ENCODE measurements around the gene ABLIM2.

ABLIM2 gene

GRCh38 chr4:8084712-8085490, 73.7 kb downstream of the ABLIM2 start (continued):
- no peak for TF ChIP-seq TSHZ2 (CRISPR knock-in tag; IDR thresholded peaks at IDR 0.05)
- no peak for TF ChIP-seq ZNF8 (CRISPR knock-in tag; IDR thresholded peaks at IDR 0.05)

- no peak for ATAC-seq
- TF ChIP-seq ZNF565 (CRISPR knock-in tag; conservative IDR thresholded peaks at IDR 0.05; ENCODE audit: low read depth) = no peak
- no peak for TF ChIP-seq BACH2 (CRISPR knock-in tag; IDR thresholded peaks at IDR 0.05; ENCODE audit: borderline replicate concordance)
- no peak for TF ChIP-seq ISL1 (CRISPR knock-in tag; IDR thresholded peaks at IDR 0.05)
- no peak for TF ChIP-seq ZNF8 (CRISPR knock-in tag; IDR thresholded peaks at IDR 0.05)
- no peak for TF ChIP-seq ZC3H10 (CRISPR knock-in tag; IDR thresholded peaks at IDR 0.05)
- TF ChIP-seq CSDC2 (CRISPR knock-in tag; IDR thresholded peaks at IDR 0.05) = no peak
- no peak for TF ChIP-seq RARB (CRISPR knock-in tag; IDR thresholded peaks at IDR 0.05)
- TF ChIP-seq CSRNP3 (CRISPR knock-in tag; IDR thresholded peaks at IDR 0.05) = no peak
- no peak for TF ChIP-seq OSR1 (CRISPR knock-in tag; IDR thresholded peaks at IDR 0.05)
- TF ChIP-seq TCF4 (CRISPR knock-in tag; IDR thresholded peaks at IDR 0.05; ENCODE audit: borderline replicate concordance) = no peak
- TF ChIP-seq ZFP3 (CRISPR knock-in tag; IDR thresholded peaks at IDR 0.05) = no peak
- TF ChIP-seq ESRRG (CRISPR knock-in tag; IDR thresholded peaks at IDR 0.05) = no peak
- no peak for TF ChIP-seq SNAI2 (CRISPR knock-in tag; IDR thresholded peaks at IDR 0.05)
- no peak for TF ChIP-seq CREB5 (CRISPR knock-in tag; IDR thresholded peaks at IDR 0.05; ENCODE audit: low read depth)
- no peak for TF ChIP-seq TOX (CRISPR knock-in tag; IDR thresholded peaks at IDR 0.05; ENCODE audit: borderline replicate concordance)
- TF ChIP-seq ZFP30 (CRISPR knock-in tag; IDR thresholded peaks at IDR 0.05) = no peak
- no peak for TF ChIP-seq PPARA (CRISPR knock-in tag; IDR thresholded peaks at IDR 0.05; ENCODE audit: borderline replicate concordance)
- no peak for TF ChIP-seq ARNTL (CRISPR knock-in tag; IDR thresholded peaks at IDR 0.05; ENCODE audit: borderline replicate concordance, low read depth)
- TF ChIP-seq POU6F1 (CRISPR knock-in tag; IDR thresholded peaks at IDR 0.05; ENCODE audit: borderline replicate concordance, low read depth) = no peak
Measured at GRCh38 chr4:8084031-8084660, 74.5 kb downstream of the ABLIM2 start.

- no peak for ATAC-seq
- TF ChIP-seq ZNF8 (CRISPR knock-in tag; IDR thresholded peaks at IDR 0.05) (no peak), CSDC2 (CRISPR knock-in tag; IDR thresholded peaks at IDR 0.05) (no peak), GLIS3 (CRISPR knock-in tag; IDR thresholded peaks at IDR 0.05) (no peak), TOX (CRISPR knock-in tag; IDR thresholded peaks at IDR 0.05; ENCODE audit: borderline replicate concordance) (no peak), PPARA (CRISPR knock-in tag; IDR thresholded peaks at IDR 0.05; ENCODE audit: borderline replicate concordance) (no peak)
Measured at GRCh38 chr4:8083086-8083825, 75.4 kb downstream of the ABLIM2 start.

Data from SK-N-SH treated with all-trans-retinoic acid at 6 μM for 48 hours (cell line).